ENCODE data around the gene IREB2.
A peak's percentile ranks its signal among the peaks of the same experiment; 100 is the strongest.

The IREB2 gene, protein sequence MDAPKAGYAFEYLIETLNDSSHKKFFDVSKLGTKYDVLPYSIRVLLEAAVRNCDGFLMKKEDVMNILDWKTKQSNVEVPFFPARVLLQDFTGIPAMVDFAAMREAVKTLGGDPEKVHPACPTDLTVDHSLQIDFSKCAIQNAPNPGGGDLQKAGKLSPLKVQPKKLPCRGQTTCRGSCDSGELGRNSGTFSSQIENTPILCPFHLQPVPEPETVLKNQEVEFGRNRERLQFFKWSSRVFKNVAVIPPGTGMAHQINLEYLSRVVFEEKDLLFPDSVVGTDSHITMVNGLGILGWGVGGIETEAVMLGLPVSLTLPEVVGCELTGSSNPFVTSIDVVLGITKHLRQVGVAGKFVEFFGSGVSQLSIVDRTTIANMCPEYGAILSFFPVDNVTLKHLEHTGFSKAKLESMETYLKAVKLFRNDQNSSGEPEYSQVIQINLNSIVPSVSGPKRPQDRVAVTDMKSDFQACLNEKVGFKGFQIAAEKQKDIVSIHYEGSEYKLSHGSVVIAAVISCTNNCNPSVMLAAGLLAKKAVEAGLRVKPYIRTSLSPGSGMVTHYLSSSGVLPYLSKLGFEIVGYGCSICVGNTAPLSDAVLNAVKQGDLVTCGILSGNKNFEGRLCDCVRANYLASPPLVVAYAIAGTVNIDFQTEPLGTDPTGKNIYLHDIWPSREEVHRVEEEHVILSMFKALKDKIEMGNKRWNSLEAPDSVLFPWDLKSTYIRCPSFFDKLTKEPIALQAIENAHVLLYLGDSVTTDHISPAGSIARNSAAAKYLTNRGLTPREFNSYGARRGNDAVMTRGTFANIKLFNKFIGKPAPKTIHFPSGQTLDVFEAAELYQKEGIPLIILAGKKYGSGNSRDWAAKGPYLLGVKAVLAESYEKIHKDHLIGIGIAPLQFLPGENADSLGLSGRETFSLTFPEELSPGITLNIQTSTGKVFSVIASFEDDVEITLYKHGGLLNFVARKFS

DNA sequence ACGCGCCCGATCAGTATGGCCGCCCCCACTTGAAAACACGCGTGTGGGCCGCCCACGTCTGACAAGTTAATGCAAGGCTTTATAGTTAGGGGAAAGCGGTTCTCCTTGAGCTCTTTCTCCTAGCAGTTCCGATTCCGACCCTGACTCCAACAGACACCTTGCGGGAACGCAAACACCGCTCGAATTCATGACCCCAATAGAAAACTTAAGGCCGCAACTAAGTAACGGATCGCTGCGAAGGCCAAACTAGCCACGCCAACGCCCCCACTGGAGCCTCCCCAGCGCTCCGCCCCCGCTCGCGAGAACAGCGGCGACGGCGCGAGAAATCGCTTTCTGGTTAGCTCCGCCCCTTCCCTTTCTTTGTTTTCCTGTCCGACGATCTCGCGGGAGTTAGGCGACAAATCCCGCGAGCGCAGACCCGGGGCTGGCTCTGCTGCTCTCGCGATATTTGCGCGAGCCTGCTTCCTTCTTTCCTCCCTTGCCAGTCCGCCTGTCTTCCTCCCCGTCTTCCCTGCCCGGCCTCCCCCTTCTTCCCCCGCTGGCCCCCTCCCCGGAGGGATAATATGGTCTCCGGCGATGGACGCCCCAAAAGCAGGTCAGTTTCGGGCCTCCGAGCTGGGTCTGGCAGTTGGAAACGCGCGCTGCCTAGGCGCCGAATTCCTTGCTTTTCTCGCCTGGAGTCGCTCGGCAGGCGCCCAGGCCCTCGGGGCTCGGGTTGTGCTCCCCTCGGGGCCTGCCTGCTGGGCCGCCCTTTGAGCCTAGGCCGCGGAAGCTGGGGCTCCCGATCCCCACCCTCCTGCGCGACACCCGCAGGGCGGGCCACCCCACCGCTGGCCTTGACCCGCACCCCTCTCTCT, at the start of gene IREB2:
TSS of gene IREB2 (plus strand) at position 455 of the 857 bp plus-strand sequence. CDS start at position 577, 122 bp downstream.
- H3K27ac ChIP-seq (ENCODE audit: low read length), result peak within 1 kb of the TSS; percentile 74
- peaks cover 36% of the 10 kb centered on the region for H3K4me1 ChIP-seq (ENCODE audit: low read length)
- peaks cover 55% of the 10 kb centered on the region for H3K79me2 ChIP-seq (ENCODE audit: low read length)
- peak within 1 kb of the TSS; percentile 68 for H2AFZ ChIP-seq (ENCODE audit: low read depth, low read length)
- H3K4me2 ChIP-seq (ENCODE audit: low read length), result peak within 1 kb of the TSS; percentile 82
- peaks cover 28% of the 10 kb centered on the region for H3K36me3 ChIP-seq (replicated peaks; ENCODE audit: low read depth, low read length)
- TF ChIP-seq, protein P1, sequence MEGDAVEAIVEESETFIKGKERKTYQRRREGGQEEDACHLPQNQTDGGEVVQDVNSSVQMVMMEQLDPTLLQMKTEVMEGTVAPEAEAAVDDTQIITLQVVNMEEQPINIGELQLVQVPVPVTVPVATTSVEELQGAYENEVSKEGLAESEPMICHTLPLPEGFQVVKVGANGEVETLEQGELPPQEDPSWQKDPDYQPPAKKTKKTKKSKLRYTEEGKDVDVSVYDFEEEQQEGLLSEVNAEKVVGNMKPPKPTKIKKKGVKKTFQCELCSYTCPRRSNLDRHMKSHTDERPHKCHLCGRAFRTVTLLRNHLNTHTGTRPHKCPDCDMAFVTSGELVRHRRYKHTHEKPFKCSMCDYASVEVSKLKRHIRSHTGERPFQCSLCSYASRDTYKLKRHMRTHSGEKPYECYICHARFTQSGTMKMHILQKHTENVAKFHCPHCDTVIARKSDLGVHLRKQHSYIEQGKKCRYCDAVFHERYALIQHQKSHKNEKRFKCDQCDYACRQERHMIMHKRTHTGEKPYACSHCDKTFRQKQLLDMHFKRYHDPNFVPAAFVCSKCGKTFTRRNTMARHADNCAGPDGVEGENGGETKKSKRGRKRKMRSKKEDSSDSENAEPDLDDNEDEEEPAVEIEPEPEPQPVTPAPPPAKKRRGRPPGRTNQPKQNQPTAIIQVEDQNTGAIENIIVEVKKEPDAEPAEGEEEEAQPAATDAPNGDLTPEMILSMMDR (IDR thresholded peaks at IDR 0.05; ENCODE audit: low read depth, low read length), result no peak
- TF ChIP-seq EZH2phosphoT487 (IDR thresholded peaks at IDR 0.05; ENCODE audit: low read depth), result no peak
- H3K27me3 ChIP-seq (ENCODE audit: low read depth, low read length), result no peaks in the 10 kb centered on the region
- peaks cover 6% of the 10 kb centered on the region for H4K20me1 ChIP-seq (ENCODE audit: insufficient read depth, low read length)
- no peaks in the 10 kb centered on the region for H3K9me3 ChIP-seq (ENCODE audit: insufficient read depth, low read length)
- peak within 1 kb of the TSS; percentile 97 for H3K9ac ChIP-seq (ENCODE audit: low read length)
- peak within 1 kb of the TSS; percentile 92 for H3K4me3 ChIP-seq (ENCODE audit: low read length)

DNA sequence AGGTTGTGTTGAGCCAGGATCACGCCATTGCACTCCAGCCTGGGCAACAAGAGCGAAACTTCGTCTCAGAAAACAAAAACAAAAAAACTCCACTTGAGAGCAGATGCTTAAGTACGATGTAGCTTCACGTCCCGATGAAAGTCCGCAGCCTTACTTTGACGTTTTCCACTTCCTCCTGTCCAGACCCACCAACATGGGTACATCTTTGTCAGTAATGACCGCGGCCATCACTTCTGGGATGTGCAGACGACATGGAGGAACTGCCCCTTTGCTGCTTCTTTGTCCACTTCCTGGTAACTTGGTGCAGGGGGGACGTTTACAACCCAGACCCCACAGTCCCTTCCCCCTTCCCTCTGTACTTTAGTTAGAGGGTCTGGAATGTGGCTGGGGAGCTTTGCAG, 49.2 kb upstream of the IREB2 start:
- H3K4me2 ChIP-seq (ENCODE audit: low read length), result no peak overlapping the region
- TF ChIP-seq, protein P1 (IDR thresholded peaks at IDR 0.05; ENCODE audit: low read depth, low read length), result no peak
- no peak for TF ChIP-seq EZH2phosphoT487 (IDR thresholded peaks at IDR 0.05; ENCODE audit: low read depth)
- H3K4me3 ChIP-seq (ENCODE audit: low read length), result no peak overlapping the region
- H3K9me3 ChIP-seq (ENCODE audit: insufficient read depth, low read length), result no peaks in the 10 kb centered on the region
- no peaks in the 10 kb centered on the region for H3K4me1 ChIP-seq (ENCODE audit: low read length)
- no peaks in the 10 kb centered on the region for H3K79me2 ChIP-seq (ENCODE audit: low read length)
- no peaks in the 10 kb centered on the region for H3K36me3 ChIP-seq (replicated peaks; ENCODE audit: low read depth, low read length)
- H3K9ac ChIP-seq (ENCODE audit: low read length), result no peak overlapping the region
- no peak overlapping the region for H3K27ac ChIP-seq (ENCODE audit: low read length)
- no peaks in the 10 kb centered on the region for H4K20me1 ChIP-seq (ENCODE audit: insufficient read depth, low read length)
- H3K27me3 ChIP-seq (ENCODE audit: low read depth, low read length), result peaks cover 41% of the 10 kb centered on the region
- H2AFZ ChIP-seq (ENCODE audit: low read depth, low read length), result no peak overlapping the region

DNA sequence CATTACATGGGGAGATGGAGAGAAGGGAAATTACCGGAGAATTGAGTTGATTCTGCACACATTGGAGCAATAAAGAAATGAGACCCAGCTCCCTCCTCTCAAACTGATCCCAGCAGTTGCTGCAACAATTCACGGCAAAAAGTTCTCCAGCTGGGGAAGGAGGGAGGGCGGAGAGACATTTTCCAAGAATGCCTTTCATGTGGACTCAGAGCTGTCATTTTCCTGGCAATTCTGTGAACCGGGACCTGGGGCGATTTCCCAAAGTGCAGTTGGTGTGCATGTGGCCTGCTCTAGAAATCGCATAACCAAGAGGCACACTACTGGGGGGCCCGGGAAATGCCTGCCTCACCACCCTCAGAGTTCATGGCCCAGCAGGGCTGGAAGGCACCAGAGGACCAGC, 48.7 kb upstream of the IREB2 start:
- Histone ChIP-seq H2AFZ (ENCODE audit: low read depth, low read length) (no peak overlapping the region), H3K36me3 (replicated peaks; ENCODE audit: low read depth, low read length) (no peaks in the 10 kb centered on the region), H3K4me2 (ENCODE audit: low read length) (no peak overlapping the region), H3K27ac (ENCODE audit: low read length) (no peak overlapping the region), H3K4me1 (ENCODE audit: low read length) (no peaks in the 10 kb centered on the region), H3K4me3 (ENCODE audit: low read length) (no peak overlapping the region), H3K79me2 (ENCODE audit: low read length) (no peaks in the 10 kb centered on the region), H3K9ac (ENCODE audit: low read length) (no peak overlapping the region), H3K27me3 (ENCODE audit: low read depth, low read length) (peaks cover 38% of the 10 kb centered on the region), H3K9me3 (ENCODE audit: insufficient read depth, low read length) (no peaks in the 10 kb centered on the region), H4K20me1 (ENCODE audit: insufficient read depth, low read length) (no peaks in the 10 kb centered on the region)
- TF ChIP-seq EZH2phosphoT487 (IDR thresholded peaks at IDR 0.05; ENCODE audit: low read depth), result no peak
- TF ChIP-seq, protein P1 (IDR thresholded peaks at IDR 0.05; ENCODE audit: low read depth, low read length), result no peak
